Adrenal gland (tissue), 12 donors: Measurements from ENCODE around the gene ZBTB9. TPM values are rescaled to one million over a fixed set of nuclear protein-coding genes. Genes with fewer than 3 reads are reported as not detected.

Experiments used
- DNase-seq, 7 donors: peaks; one replicate each; pipeline ENCODE4 v3.0.0-alpha.2; 2019 to 2020
- H3K27ac ChIP-seq, 5 donors: fragments of 200-600 bp; sonication (generic) in 4 of 5; 1 replicate in 3 of 5; 2 replicates in 2 of 5; pipeline versions ENCODE4 v1.5.1 to v1.8.0; 2016 to 2020; ENCODE audit warnings: mild to moderate bottlenecking in 1 of 5
- H3K27me3 ChIP-seq: fragments of 200-600 bp; 2 replicates; pipeline ENCODE4 v1.8.0; 2021
- H3K36me3 ChIP-seq, 2 donors: fragments of 200-600 bp; replicated peaks in 1 of 2; 1 replicate in 1 of 2; 2 replicates in 1 of 2; pipeline versions ENCODE4 v1.5.1 to v1.8.0; 2018 to 2022
- H3K4me1 ChIP-seq, 2 donors: fragments of 200-600 bp; replicated peaks in 1 of 2; 1 replicate in 1 of 2; 2 replicates in 1 of 2; pipeline versions ENCODE4 v1.5.1 to v1.8.0; 2018 to 2021
- H3K4me3 ChIP-seq, 4 donors: fragments of 200-600 bp; sonication (generic) in 3 of 4; one replicate each; pipeline ENCODE4 v1.5.1; 2016 to 2018
- H3K9me3 ChIP-seq, 3 donors: fragments of 200-600 bp; sonication (generic) in 1 of 3; replicated peaks in 1 of 3; 1 replicate in 2 of 3; 2 replicates in 1 of 3; pipeline versions ENCODE4 v1.5.1 to v1.8.0; 2016 to 2021
- CTCF ChIP-seq, 6 experiments: fragments of 450-650 bp in 4 of 6; fragments of 200-600 bp in 2 of 6; sonication (generic) in 1 of 6; IDR thresholded peaks; 1 replicate in 5 of 6; 2 replicates in 1 of 6; pipeline versions ENCODE4 v1.5.1 to v1.8.0; 2016 to 2021; ENCODE audit warnings: antibody characterized with exemption in 6 of 6, mild to moderate bottlenecking in 2 of 6, moderate library complexity in 1 of 6
- POLR2A ChIP-seq, 2 donors: fragments of 450-650 bp; IDR thresholded peaks; one replicate each; pipeline ENCODE4 v1.6.1; 2017; ENCODE audit warnings: antibody characterized with exemption in 2 of 2, mild to moderate bottlenecking in 2 of 2, moderate library complexity in 1 of 2
- WGBS, 4 donors: extraction: QIAGEN DNeasy Blood & Tissue Kit in 2 of 4; methylation state at CpG; one replicate each; pipeline versions ENCODE4 v1.1.5 to v1.1.7; 2013 to 2017; 5-methylcytosine and 5-hydroxymethylcytosine counted together
- intact Hi-C, 2 donors: fragments of 100-400 bp; cut with DNase I; formaldehyde crosslinking; loops; one replicate each; pipeline versions ENCODE4 v1.14.1 to v1.15.0; 2022 to 2023
- polyA plus RNA-seq, 3 donors: library from polyadenylated mRNA; stranded (reverse); fragments of 200-250 nt in 2 of 3; fragments of 350-450 nt in 1 of 3; fragmentation: Illumina TruSeq in 1 of 3; extraction: RNeasy Lipid Tissue Mini Kit (QIAGEN cat#74804) in 1 of 3; gene quantifications; one replicate each; pipeline ENCODE4 v1.2.3, GENCODE V29; 2013 to 2014
- total RNA-seq, 9 donors: library from RNA; depleted of rRNA in 4 of 9; stranded (reverse); fragments of >200 nt in 4 of 9; fragments of 120-200 nt in 1 of 9; fragmentation: NEBNext Ultra II Directional in 1 of 9; extraction: Animal tissue kit (Norgen Biotek cat#: 25700) in 1 of 9; gene quantifications; one replicate each; pipeline versions ENCODE4 v1.1.0 to v1.2.4, GENCODE V29; 2013 to 2023
- donor health status: healthy with polysubstance abuse.
- donor health status: Bipolar disorder and iron deficiency.
- donor health status: DM: yes; HTN: yes; CAD: no.
- donor health status: DM: no; HTN: no; CAD: no.
- donor health status: DM: no; HTN: no; CAD: no.
- donor health status: DM: yes; HTN: yes; CAD: no.

ZBTB9 gene
- total and polyA plus RNA-seq, 12 donors, result 2.3 to 11.2 (median 6.7) TPM

GRCh38 chr6:33440649-33441309 lies 13.6 kb upstream of the ZBTB9 start:
- peaks cover 0 to 57% of the 10 kb centered on the region in 2 donors for H3K36me3 ChIP-seq
- no peak overlapping the region for H3K27ac ChIP-seq
- H3K9me3 ChIP-seq, result no peaks in the 10 kb centered on the region
- no peak overlapping the region for H3K4me3 ChIP-seq
- intact Hi-C loops, result no loop called here
- no peaks in the 10 kb centered on the region for H3K4me1 ChIP-seq
- no peaks in the 10 kb centered on the region for H3K27me3 ChIP-seq
- WGBS, 4 donors, result 84 to 90% (median 87%) methylated on average over 19 of the region's 19 CpGs
- DNase-seq, result no peak
- TF ChIP-seq POLR2A (IDR thresholded peaks at IDR 0.05), result no peak
- TF ChIP-seq CTCF (IDR thresholded peaks at IDR 0.05), result no peak

- TF ChIP-seq POLR2A (IDR thresholded peaks at IDR 0.05), result no peak
- TF ChIP-seq CTCF (IDR thresholded peaks at IDR 0.05), result no peak
- WGBS, 4 donors, result 73 to 96% (median 95%) methylated on average over 1 to 9 of the region's 9 CpGs
- no peaks in the 10 kb centered on the region for H3K9me3 ChIP-seq
- no peak overlapping the region for H3K27ac ChIP-seq
- H3K4me1 ChIP-seq, result no peaks in the 10 kb centered on the region
- DNase-seq, result no peak
- H3K36me3 ChIP-seq, result peaks cover 0 to 50% of the 10 kb centered on the region in 2 donors
- intact Hi-C loops, result no loop called here
- no peaks in the 10 kb centered on the region for H3K27me3 ChIP-seq
- no peak overlapping the region for H3K4me3 ChIP-seq
These were observed 12.9 kb upstream of the ZBTB9 start for GRCh38 chr6:33441457-33441856.

- intact Hi-C loops, result no loop called here
- H3K36me3 ChIP-seq, result peaks cover 0 to 42% of the 10 kb centered on the region in 2 donors
- H3K4me3 ChIP-seq, result no peak overlapping the region
- TF ChIP-seq CTCF (IDR thresholded peaks at IDR 0.05) (no peak), POLR2A (IDR thresholded peaks at IDR 0.05) (no peak)
- WGBS, 4 donors, result 87 to 91% (median 89%) methylated on average over 8 of the region's 8 CpGs
- no peak overlapping the region for H3K27ac ChIP-seq
- no peaks in the 10 kb centered on the region for H3K9me3 ChIP-seq
- peak in 1 of 7 donors; percentile 13 for DNase-seq
- no peaks in the 10 kb centered on the region for H3K4me1 ChIP-seq
- no peaks in the 10 kb centered on the region for H3K27me3 ChIP-seq
These were observed 12.1 kb upstream of the ZBTB9 start for GRCh38 chr6:33442283-33442682.

GRCh38 chr6:33443025-33443424 lies 11.4 kb upstream of the ZBTB9 start:
- intact Hi-C loops, result no loop called here
- Histone ChIP-seq H3K4me1 (no peaks in the 10 kb centered on the region), H3K27ac (no peak overlapping the region), H3K27me3 (no peaks in the 10 kb centered on the region), H3K4me3 (no peak overlapping the region), H3K9me3 (no peaks in the 10 kb centered on the region), H3K36me3 (peaks cover 0 to 38% of the 10 kb centered on the region in 2 donors)
- peak in 2 of 7 donors; percentile 12 to 51 for DNase-seq
- 94 to 100% (median 96%) methylated on average over 1 to 17 of the region's 17 CpGs; no CpG with 5 or more reads in 1 of the 4 donors for WGBS, 4 donors
- TF ChIP-seq CTCF (IDR thresholded peaks at IDR 0.05) (no peak), POLR2A (IDR thresholded peaks at IDR 0.05) (no peak)
